CD4-positive, alpha-beta T cell treated with Interleukin-2 at 100 ng/mL for 4 hours (primary cell): Measurements from ENCODE around the gene RASAL1.
"Not testable (repeated sequence)": the region's sequence is repeated elsewhere in the genome, so short reads cannot be mapped to it uniquely, and the experiment has no call there.

ENCODE experiments used
- DNase-seq: peaks from one replicate; pipeline ENCODE4 v3.0.0-alpha.2; 2020; ENCODE audit warnings: low spot score

The RASAL1 gene

GRCh38 chr12:113142173-113142885 is 6.8 kb upstream of the RASAL1 start:
- DNase-seq: no peak

GRCh38 chr12:113141716-113142115 is 6.2 kb upstream of the RASAL1 start:
- DNase-seq: not testable (repeated sequence)

- no peak for DNase-seq
Observed at GRCh38 chr12:113140706-113141105, 5.1 kb upstream of the RASAL1 start.

GRCh38 chr12:113138826-113139225 is 3.3 kb upstream of the RASAL1 start:
- no peak for DNase-seq

- no peak for DNase-seq
Observed at GRCh38 chr12:113137861-113138783, 2.6 kb upstream of the RASAL1 start.

- DNase-seq: no peak
Observed at GRCh38 chr12:113136990-113137511, 1.5 kb upstream of the RASAL1 start.

GRCh38 chr12:113136128-113136989 is 798 bp upstream of the RASAL1 start:
- DNase-seq: peak; percentile 24

GRCh38 chr12:113134521-113134951 is 1.0 kb downstream of the RASAL1 start:
- DNase-seq: no peak

- no peak for DNase-seq
Observed at GRCh38 chr12:113134071-113134470, 1.5 kb downstream of the RASAL1 start.

GRCh38 chr12:113133666-113134065 is 1.9 kb downstream of the RASAL1 start:
- DNase-seq: no peak

GRCh38 chr12:113133036-113133435 is 2.5 kb downstream of the RASAL1 start:
- DNase-seq: no peak

- no peak for DNase-seq
Observed at GRCh38 chr12:113131556-113131955, 4.0 kb downstream of the RASAL1 start.

GRCh38 chr12:113130457-113131135 is 5.0 kb downstream of the RASAL1 start:
- no peak for DNase-seq

GRCh38 chr12:113129664-113130456 is 5.7 kb downstream of the RASAL1 start:
- DNase-seq: no peak

- DNase-seq: no peak
Observed at GRCh38 chr12:113128802-113129663, 6.5 kb downstream of the RASAL1 start.

- no peak for DNase-seq
Observed at GRCh38 chr12:113127791-113128199, 7.8 kb downstream of the RASAL1 start.

- DNase-seq: no peak
Observed at GRCh38 chr12:113120670-113121370, 14.7 kb downstream of the RASAL1 start.

- DNase-seq: no peak
Observed at GRCh38 chr12:113119980-113120669, 15.4 kb downstream of the RASAL1 start.
